Naive B cell (primary cell): Measurements from ENCODE around the gene DNAH5. TPM values are rescaled to one million over a fixed set of nuclear protein-coding genes. Genes with fewer than 3 reads are reported as not detected.

Experiments
- ATAC-seq, 2 donors: fragments of 150-1000 bp; cut with Tn5 transposase; 2 replicates each; pipeline ENCODE4 v1.10.0; 2021; ENCODE audit warnings: low read depth in 2 of 2, mild to moderate bottlenecking in 2 of 2, moderate library complexity in 2 of 2
- DNase-seq: peaks from one replicate; pipeline ENCODE4 v3.0.0; 2022
- H3K27ac Mint-ChIP-seq, 6 donors: one replicate each; pipeline ENCODE4 v1.8.0; 2020 to 2022; ENCODE audit warnings: mild to moderate bottlenecking in 6 of 6, mixed read lengths in 6 of 6, moderate library complexity in 5 of 6, inconsistent platforms in 2 of 6
- H3K27me3 Mint-ChIP-seq, 3 donors: one replicate each; pipeline ENCODE4 v1.8.0; 2021 to 2022; ENCODE audit warnings: mixed read lengths in 3 of 3, mild to moderate bottlenecking in 1 of 3
- H3K36me3 Mint-ChIP-seq, 2 donors: one replicate each; pipeline ENCODE4 v1.8.0; 2020 to 2022; ENCODE audit warnings: mixed read lengths in 2 of 2, inconsistent platforms in 1 of 2, mild to moderate bottlenecking in 1 of 2
- H3K4me1 Mint-ChIP-seq, 3 donors: one replicate each; pipeline ENCODE4 v1.8.0; 2020 to 2022; ENCODE audit warnings: mixed read lengths in 3 of 3, inconsistent platforms in 1 of 3, mild to moderate bottlenecking in 1 of 3, moderate library complexity in 1 of 3
- H3K4me3 Mint-ChIP-seq, 8 donors: one replicate each; pipeline ENCODE4 v1.8.0; 2020 to 2022; ENCODE audit warnings: mild to moderate bottlenecking in 8 of 8, mixed read lengths in 8 of 8, moderate library complexity in 8 of 8, inconsistent platforms in 2 of 8
- H3K9me3 Mint-ChIP-seq, 7 donors: one replicate each; pipeline ENCODE4 v1.8.0; 2020 to 2022; ENCODE audit warnings: mixed read lengths in 7 of 7, mild to moderate bottlenecking in 5 of 7, inconsistent platforms in 2 of 7, moderate library complexity in 1 of 7
- polyA plus RNA-seq, 6 donors: library from polyadenylated mRNA; unstranded; fragments of 300-500 nt; fragmentation: Illumina TruSeq; gene quantifications; one replicate each; pipeline ENCODE4 v1.2.3, GENCODE V29; 2021; ENCODE audit warnings: low read depth in 6 of 6

The DNAH5 gene
- polyA plus RNA-seq, 6 donors from 2014 or later: not detected

DNA sequence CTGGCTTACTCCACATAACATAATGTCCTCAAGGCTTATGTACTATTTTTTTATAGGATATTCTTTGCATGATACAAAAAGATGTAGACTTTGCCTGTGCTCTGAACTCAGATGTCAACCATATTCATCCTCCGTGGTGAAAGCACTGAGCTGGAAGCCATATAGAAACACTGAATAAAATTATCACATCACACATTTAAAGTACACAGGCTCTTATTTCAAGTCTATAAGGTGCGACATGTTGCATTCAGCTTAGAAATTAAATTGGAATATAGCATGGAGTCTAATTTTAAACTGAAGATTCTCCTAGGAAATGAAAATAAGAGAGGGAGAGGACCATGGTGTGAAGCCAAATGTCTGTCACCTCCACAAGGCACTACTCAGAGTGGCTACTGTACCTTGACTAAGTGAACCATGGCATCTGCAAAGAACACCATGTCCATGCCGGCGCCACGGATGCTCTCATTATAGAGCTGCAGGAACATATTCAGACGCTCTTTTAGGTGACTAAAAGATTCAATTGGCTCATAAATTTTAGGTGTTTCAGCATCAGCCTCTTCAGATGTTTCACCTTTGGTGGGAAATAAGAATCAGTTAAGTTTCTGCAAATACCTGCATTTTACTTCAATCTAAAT, 158.6 kb downstream of the DNAH5 start:
- ATAC-seq (no peak), DNase-seq (no peak)
- peaks cover 0 to 7% (median 5%) of the 10 kb centered on the region in 7 donors for H3K9me3 Mint-ChIP-seq
- no peak overlapping the region for H3K4me3 Mint-ChIP-seq
- no peaks in the 10 kb centered on the region for H3K36me3 Mint-ChIP-seq
- no peaks in the 10 kb centered on the region for H3K4me1 Mint-ChIP-seq
- no peaks in the 10 kb centered on the region for H3K27me3 Mint-ChIP-seq
- no peak overlapping the region for H3K27ac Mint-ChIP-seq

DNA sequence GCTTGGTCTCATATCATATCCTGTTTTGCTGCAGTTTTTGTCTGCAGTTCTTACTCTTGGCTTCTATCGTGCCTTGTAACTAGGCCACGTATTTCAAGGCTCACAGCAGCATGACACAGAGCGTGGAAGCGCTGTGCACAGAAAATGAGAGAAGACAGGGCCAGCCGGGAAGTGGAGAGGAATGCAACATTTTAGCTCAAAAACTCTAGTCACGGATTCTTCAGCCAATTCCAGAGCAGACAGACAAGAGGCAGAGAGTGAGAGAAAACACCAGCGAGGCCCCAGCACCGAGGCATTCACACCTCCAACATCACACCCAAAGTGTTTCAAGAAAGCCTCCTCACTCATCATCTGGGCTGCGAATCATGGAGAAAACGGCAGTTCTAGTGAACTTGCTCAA, 160.8 kb downstream of the DNAH5 start:
- no peak overlapping the region for H3K4me3 Mint-ChIP-seq
- H3K27ac Mint-ChIP-seq: no peak overlapping the region
- no peaks in the 10 kb centered on the region for H3K4me1 Mint-ChIP-seq
- peaks cover 0 to 13% (median 2%) of the 10 kb centered on the region in 7 donors for H3K9me3 Mint-ChIP-seq
- no peaks in the 10 kb centered on the region for H3K27me3 Mint-ChIP-seq
- H3K36me3 Mint-ChIP-seq: no peaks in the 10 kb centered on the region
- no peak for DNase-seq
- ATAC-seq: no peak

- ATAC-seq (no peak), DNase-seq (no peak)
- Mint-ChIP-seq H3K4me1 (no peaks in the 10 kb centered on the region), H3K9me3 (peaks cover 0 to 18% (median 2%) of the 10 kb centered on the region in 7 donors), H3K36me3 (no peaks in the 10 kb centered on the region), H3K27me3 (no peaks in the 10 kb centered on the region), H3K4me3 (no peak overlapping the region), H3K27ac (no peak overlapping the region)
These were observed 164.4 kb downstream of the DNAH5 start for GRCh38 chr5:13780081-13780480.

DNA sequence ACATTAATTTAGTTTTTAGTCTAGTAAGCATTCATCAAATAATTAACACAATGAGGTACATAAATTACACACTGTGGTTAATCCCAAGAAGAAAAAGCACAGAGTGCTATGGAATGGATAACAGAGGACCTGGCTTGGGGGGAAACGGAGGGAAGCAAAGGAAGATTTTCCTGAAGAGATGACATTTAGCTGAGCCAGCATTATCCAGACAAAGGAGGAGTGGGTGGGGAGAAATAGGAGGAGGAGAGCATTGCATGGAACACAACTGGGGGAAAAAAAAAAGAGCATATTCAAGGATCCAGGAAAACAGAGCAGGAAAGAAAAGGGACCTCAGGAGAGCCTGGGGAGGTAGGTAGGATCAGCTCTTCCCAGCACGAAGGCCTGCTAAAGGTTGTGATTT, 170.8 kb downstream of the DNAH5 start:
- Mint-ChIP-seq H3K4me3 (no peak overlapping the region), H3K4me1 (no peaks in the 10 kb centered on the region), H3K36me3 (no peaks in the 10 kb centered on the region), H3K27ac (no peak overlapping the region), H3K9me3 (peaks cover 0 to 19% (median 2%) of the 10 kb centered on the region in 7 donors), H3K27me3 (no peaks in the 10 kb centered on the region)
- DNase-seq (no peak), ATAC-seq (no peak)

- no peak for ATAC-seq
- Mint-ChIP-seq H3K4me1 (no peaks in the 10 kb centered on the region), H3K36me3 (no peaks in the 10 kb centered on the region), H3K4me3 (no peak overlapping the region), H3K27me3 (no peaks in the 10 kb centered on the region), H3K27ac (no peak overlapping the region), H3K9me3 (peaks cover 0 to 14% (median 2%) of the 10 kb centered on the region in 7 donors)
- no peak for DNase-seq
These were observed 173.4 kb downstream of the DNAH5 start for GRCh38 chr5:13771011-13771571.

DNA sequence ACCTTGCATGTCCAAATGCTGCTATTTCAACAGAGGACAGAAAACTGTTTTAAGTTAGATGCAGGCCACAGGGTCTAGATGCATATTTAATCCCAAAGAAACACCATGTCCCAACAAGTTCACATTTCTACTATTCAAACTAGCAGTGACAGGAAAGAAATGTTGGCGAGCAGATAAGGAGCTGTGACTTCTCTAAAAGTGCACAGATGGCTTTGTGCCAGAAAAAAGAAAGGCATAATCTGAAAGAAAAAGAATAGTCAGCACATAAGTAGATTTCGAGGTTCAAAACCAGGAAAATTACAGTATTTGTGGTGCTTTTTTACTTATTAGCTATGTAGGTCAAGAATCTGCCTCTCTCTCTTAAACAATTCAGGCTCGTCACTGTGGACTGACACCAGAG, 178.3 kb downstream of the DNAH5 start:
- Mint-ChIP-seq H3K36me3 (no peaks in the 10 kb centered on the region), H3K9me3 (peaks cover 0 to 7% (median 0%) of the 10 kb centered on the region in 7 donors), H3K4me3 (no peak overlapping the region), H3K4me1 (no peaks in the 10 kb centered on the region), H3K27ac (no peak overlapping the region), H3K27me3 (no peaks in the 10 kb centered on the region)
- DNase-seq (no peak), ATAC-seq (no peak)

DNA sequence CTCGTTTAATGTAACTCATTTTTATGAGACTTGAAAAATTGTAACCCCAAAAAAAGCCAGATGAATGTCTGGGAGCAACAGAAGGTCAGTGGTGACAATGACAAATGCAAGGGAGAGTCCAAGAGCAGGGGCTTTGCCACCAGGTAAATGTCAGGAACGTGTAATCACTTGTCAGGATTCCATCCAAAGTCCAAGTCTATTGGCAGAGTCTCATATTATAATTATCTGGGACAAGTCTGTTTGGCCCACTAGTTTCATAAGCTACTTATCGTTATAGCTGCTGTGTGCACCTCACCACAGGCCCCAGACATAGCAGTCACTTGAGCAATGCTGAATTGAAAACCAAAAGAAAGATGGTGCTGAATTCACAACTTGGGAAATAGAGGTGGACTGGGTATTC, 180.8 kb downstream of the DNAH5 start:
- H3K9me3 Mint-ChIP-seq: peaks cover 0 to 7% (median 0%) of the 10 kb centered on the region in 7 donors
- peak overlapping the region in 1 of 6 donors; percentile 10 for H3K27ac Mint-ChIP-seq
- no peaks in the 10 kb centered on the region for H3K27me3 Mint-ChIP-seq
- H3K4me1 Mint-ChIP-seq: no peaks in the 10 kb centered on the region
- no peak for DNase-seq
- no peak overlapping the region for H3K4me3 Mint-ChIP-seq
- H3K36me3 Mint-ChIP-seq: no peaks in the 10 kb centered on the region
- ATAC-seq: no peak

GRCh38 chr5:13749766-13750165, 194.7 kb downstream of the DNAH5 start:
- Mint-ChIP-seq H3K27me3 (no peaks in the 10 kb centered on the region), H3K4me3 (no peak overlapping the region), H3K27ac (no peak overlapping the region), H3K4me1 (no peaks in the 10 kb centered on the region), H3K36me3 (no peaks in the 10 kb centered on the region), H3K9me3 (peaks cover 0 to 7% (median 4%) of the 10 kb centered on the region in 7 donors)
- ATAC-seq: no peak
- no peak for DNase-seq

DNA sequence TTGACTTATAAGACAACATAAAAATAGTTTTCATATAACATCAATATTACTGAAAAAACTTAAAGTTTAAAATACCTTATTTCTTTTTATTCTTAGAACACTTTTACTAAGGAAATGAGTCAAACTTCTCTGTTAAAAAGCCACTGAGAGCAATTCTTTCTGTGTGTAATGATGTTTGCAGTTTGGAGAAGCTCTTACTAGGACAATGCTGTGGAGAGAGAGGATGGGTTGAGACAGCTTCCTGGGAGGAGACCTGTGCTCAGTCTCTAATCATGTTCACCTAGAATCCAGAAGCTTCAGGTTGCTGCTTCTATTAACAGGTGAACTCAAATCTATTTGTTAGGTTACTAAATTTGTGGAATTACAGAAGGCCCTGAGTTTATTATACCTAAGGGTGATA, 198.5 kb downstream of the DNAH5 start:
- no peaks in the 10 kb centered on the region for H3K4me1 Mint-ChIP-seq
- H3K9me3 Mint-ChIP-seq: peaks cover 0 to 8% (median 4%) of the 10 kb centered on the region in 7 donors
- H3K27me3 Mint-ChIP-seq: no peaks in the 10 kb centered on the region
- ATAC-seq: no peak
- no peak overlapping the region for H3K4me3 Mint-ChIP-seq
- no peak for DNase-seq
- no peaks in the 10 kb centered on the region for H3K36me3 Mint-ChIP-seq
- no peak overlapping the region for H3K27ac Mint-ChIP-seq

DNA sequence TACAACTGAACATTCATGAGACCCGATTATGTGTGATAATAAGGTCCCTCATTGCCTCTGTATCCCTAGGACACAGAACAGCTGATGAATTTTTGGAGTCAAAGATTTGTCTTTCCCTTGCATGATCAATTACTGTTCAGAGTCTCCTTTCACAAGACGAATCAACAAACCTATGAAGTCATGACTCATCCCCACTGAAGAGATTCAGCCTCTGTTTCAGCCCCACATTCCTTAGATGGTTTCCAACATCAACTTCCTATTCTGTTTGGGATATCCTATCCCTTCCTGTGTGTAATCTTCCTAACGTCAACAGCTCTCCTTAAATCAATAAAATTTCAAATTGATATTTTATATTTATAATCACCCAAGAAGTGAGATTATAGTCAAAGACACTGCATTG, 199.0 kb downstream of the DNAH5 start:
- Mint-ChIP-seq H3K36me3 (no peaks in the 10 kb centered on the region), H3K9me3 (peaks cover 2 to 7% (median 4%) of the 10 kb centered on the region in 7 donors), H3K4me1 (no peaks in the 10 kb centered on the region), H3K27ac (no peak overlapping the region), H3K27me3 (no peaks in the 10 kb centered on the region), H3K4me3 (no peak overlapping the region)
- DNase-seq: no peak
- no peak for ATAC-seq

DNA sequence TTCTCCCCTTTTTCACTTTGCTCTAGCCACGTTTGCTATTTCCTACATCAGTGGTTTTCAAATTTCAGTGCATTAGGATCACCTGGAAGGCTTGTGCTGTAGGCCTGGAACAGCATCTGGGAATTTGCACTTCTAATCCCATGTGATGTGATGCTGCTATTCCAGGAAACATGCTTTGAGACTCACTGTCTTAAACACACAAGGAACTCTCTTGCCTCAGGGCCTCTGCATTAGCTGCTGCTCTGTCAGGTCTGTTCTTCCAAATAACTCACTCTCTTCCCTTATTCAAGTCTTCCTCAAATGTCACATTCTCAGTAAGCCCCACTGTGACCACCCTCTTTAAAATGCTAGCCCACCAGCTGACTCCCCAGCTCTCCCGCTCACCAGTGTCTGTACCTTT, 204.0 kb downstream of the DNAH5 start:
- no peaks in the 10 kb centered on the region for H3K27me3 Mint-ChIP-seq
- no peaks in the 10 kb centered on the region for H3K36me3 Mint-ChIP-seq
- H3K27ac Mint-ChIP-seq: no peak overlapping the region
- ATAC-seq: no peak
- H3K4me3 Mint-ChIP-seq: no peak overlapping the region
- no peak for DNase-seq
- H3K4me1 Mint-ChIP-seq: no peaks in the 10 kb centered on the region
- peaks cover 6 to 17% (median 12%) of the 10 kb centered on the region in 7 donors for H3K9me3 Mint-ChIP-seq

DNA sequence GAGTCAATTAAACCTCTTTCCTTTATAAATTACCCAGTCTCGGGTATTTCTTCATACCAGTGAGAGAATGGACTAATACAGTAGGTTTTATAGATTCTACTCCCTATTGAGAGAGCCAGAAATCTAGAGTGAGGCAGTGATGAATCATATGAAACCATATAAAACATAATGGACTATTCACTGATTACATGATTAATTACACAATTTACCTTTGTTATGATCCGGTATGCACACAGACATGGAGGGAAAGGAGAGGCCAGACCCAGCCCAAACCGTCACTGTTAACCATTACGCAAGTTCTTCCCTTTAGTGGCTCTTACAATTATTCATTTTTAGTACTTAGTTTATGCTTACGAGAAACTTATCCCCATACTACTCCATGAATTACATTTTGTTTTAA, 205.0 kb downstream of the DNAH5 start:
- Mint-ChIP-seq H3K4me1 (no peaks in the 10 kb centered on the region), H3K9me3 (peaks cover 9 to 19% (median 12%) of the 10 kb centered on the region in 7 donors), H3K36me3 (no peaks in the 10 kb centered on the region), H3K27ac (no peak overlapping the region), H3K27me3 (no peaks in the 10 kb centered on the region), H3K4me3 (no peak overlapping the region)
- ATAC-seq: no peak
- DNase-seq: no peak

DNA sequence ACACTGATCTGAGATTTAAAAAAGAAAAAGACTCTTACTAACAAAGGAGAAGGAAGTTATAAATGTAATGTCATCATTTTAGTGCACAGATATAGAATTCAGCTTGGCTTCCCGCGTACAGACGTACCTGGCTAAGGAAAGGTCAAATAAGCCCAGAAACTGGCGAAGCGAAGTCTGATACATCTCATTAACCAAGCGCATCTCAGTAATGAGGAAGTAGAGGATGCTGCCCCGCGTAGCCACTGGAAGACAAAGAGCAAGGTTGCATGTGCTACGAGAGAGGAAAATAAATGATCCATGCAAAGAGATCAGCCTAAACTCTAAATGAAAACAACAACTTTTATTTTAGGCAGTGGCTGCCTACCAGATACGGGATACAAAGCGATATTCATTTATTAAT, 208.8 kb downstream of the DNAH5 start:
- H3K4me1 Mint-ChIP-seq: no peaks in the 10 kb centered on the region

GRCh38 chr5:13731121-13731628, 213.3 kb downstream of the DNAH5 start:
- ATAC-seq (no peak), DNase-seq (no peak)
- Mint-ChIP-seq H3K4me3 (no peak overlapping the region), H3K4me1 (no peaks in the 10 kb centered on the region), H3K9me3 (peaks cover 5 to 23% (median 7%) of the 10 kb centered on the region in 7 donors), H3K27me3 (no peaks in the 10 kb centered on the region), H3K27ac (no peak overlapping the region), H3K36me3 (no peaks in the 10 kb centered on the region)

More for the DNA sequence above, 208.8 kb downstream of the DNAH5 start:
- Mint-ChIP-seq H3K27ac (no peak overlapping the region), H3K36me3 (no peaks in the 10 kb centered on the region), H3K4me3 (no peak overlapping the region), H3K27me3 (no peaks in the 10 kb centered on the region), H3K9me3 (peaks cover 10 to 31% (median 12%) of the 10 kb centered on the region in 7 donors)
- DNase-seq (no peak), ATAC-seq (no peak)
